Loucy (cell line): ENCODE results near the gene ZNF256.

Source experiments
- H2AFZ ChIP-seq: fragments of 200-600 bp; sonication (generic); 2 replicates; pipeline ENCODE4 v1.6.0; 2016; ENCODE audit warnings: antibody characterized with exemption, mild to moderate bottlenecking, low read length, moderate library complexity
- H3F3A ChIP-seq: fragments of 200-600 bp; 2 replicates; pipeline ENCODE4 v1.6.0; 2016; ENCODE audit warnings: antibody characterized with exemption, low read depth, mild to moderate bottlenecking
- H3K27me3 ChIP-seq: fragments of 200-600 bp; sonication (generic); 2 replicates; pipeline ENCODE4 v1.6.1; 2014; ENCODE audit warnings: low read length, mild to moderate bottlenecking; ENCODE audit not compliant: insufficient read depth, poor library complexity, severe bottlenecking
- H3K36me3 ChIP-seq: fragments of 200-600 bp; sonication (generic); 2 replicates; pipeline ENCODE4 v1.6.1; 2016; ENCODE audit warnings: low read length; ENCODE audit not compliant: insufficient read depth
- H3K4me1 ChIP-seq: fragments of 200-600 bp; sonication (generic); 2 replicates; pipeline ENCODE4 v1.5.1; 2014; ENCODE audit warnings: low read length, mild to moderate bottlenecking; ENCODE audit not compliant: insufficient read depth, poor library complexity, severe bottlenecking
- H3K4me2 ChIP-seq: fragments of 200-600 bp; sonication (generic); 2 replicates; pipeline ENCODE4 v1.6.0; 2014; ENCODE audit warnings: antibody characterized with exemption, low read length, low read depth, mild to moderate bottlenecking; ENCODE audit not compliant: poor library complexity, severe bottlenecking
- H3K4me3 ChIP-seq: fragments of 200-600 bp; sonication (generic); 2 replicates; pipeline ENCODE4 v1.5.1; 2014; ENCODE audit warnings: low read length, mild to moderate bottlenecking, mixed read lengths; ENCODE audit not compliant: poor library complexity, severe bottlenecking
- H3K79me2 ChIP-seq: fragments of 200-600 bp; sonication (generic); 2 replicates; pipeline ENCODE4 v1.6.1; 2014; ENCODE audit warnings: low read length; ENCODE audit not compliant: insufficient read depth
- H3K9ac ChIP-seq: fragments of 200-600 bp; sonication (generic); 2 replicates; pipeline ENCODE4 v1.6.0; 2014; ENCODE audit warnings: mild to moderate bottlenecking, low read depth, low read length, moderate library complexity; ENCODE audit not compliant: poor library complexity, severe bottlenecking
- H3K9me2 ChIP-seq: fragments of 200-600 bp; sonication (generic); replicated peaks from 2 replicates; pipeline ENCODE4 v1.6.1; 2016; ENCODE audit warnings: low read depth, low read length, mixed read lengths
- H3K9me3 ChIP-seq: fragments of 200-600 bp; sonication (generic); 2 replicates; pipeline ENCODE4 v1.6.1; 2014; ENCODE audit warnings: mild to moderate bottlenecking, antibody characterized with exemption, low read length, low read depth; ENCODE audit not compliant: insufficient read depth
- H4K20me1 ChIP-seq: fragments of 200-600 bp; sonication (generic); 2 replicates; pipeline ENCODE4 v1.6.0; 2014; ENCODE audit warnings: antibody characterized with exemption, low read length, mild to moderate bottlenecking; ENCODE audit not compliant: insufficient read depth, poor library complexity, severe bottlenecking
- EZH2phosphoT487 ChIP-seq: fragments of 200-600 bp; IDR thresholded peaks from 2 replicates; pipeline ENCODE4 v1.6.1; 2018; ENCODE audit warnings: antibody characterized with exemption, mild to moderate bottlenecking, moderate library complexity, borderline replicate concordance
- TF ChIP-seq, protein P1 (sequence below): fragments of 200-600 bp; sonication (generic); conservative IDR thresholded peaks from 2 replicates; pipeline ENCODE4 v1.5.1; 2014; ENCODE audit warnings: mild to moderate bottlenecking, antibody characterized with exemption, low read length

The ZNF256 gene

DNA sequence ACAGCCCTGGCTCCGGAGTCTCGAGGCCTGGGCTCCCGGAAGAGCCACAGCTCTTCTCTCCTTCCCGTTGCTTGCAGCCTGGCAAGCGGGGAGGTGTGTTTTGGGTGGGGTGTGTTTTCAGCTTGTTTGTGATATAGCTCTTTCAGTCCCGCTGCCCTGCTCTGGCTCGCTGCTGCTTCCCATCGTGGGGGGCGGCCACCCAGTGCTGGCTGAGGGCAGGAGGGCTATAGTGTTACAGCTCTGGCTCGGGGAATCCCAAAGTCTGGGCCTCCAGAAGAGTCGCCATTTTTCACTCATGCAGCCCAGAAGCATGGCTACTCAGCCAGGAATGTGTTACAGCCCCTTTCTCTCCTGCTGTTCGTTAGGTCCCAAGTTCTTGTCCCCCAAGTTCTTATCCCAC lies 2.2 kb upstream of the ZNF256 start:
- Histone ChIP-seq H3K9ac (no peak overlapping the region), H4K20me1 (peaks cover 23% of the 10 kb centered on the region), H3K4me3 (no peak overlapping the region), H3K9me3 (peaks cover 12% of the 10 kb centered on the region; the same call in 1 of the 2 replicates), H3K9me2 (no peaks in the 10 kb centered on the region), H2AFZ (no peak overlapping the region), H3K27me3 (peaks cover 5% of the 10 kb centered on the region), H3K4me1 (peaks cover 17% of the 10 kb centered on the region), H3K4me2 (no peak overlapping the region), H3K79me2 (peaks cover 28% of the 10 kb centered on the region), H3K36me3 (no peaks in the 10 kb centered on the region), H3F3A (no peaks in the 10 kb centered on the region)
- TF ChIP-seq, protein P1, sequence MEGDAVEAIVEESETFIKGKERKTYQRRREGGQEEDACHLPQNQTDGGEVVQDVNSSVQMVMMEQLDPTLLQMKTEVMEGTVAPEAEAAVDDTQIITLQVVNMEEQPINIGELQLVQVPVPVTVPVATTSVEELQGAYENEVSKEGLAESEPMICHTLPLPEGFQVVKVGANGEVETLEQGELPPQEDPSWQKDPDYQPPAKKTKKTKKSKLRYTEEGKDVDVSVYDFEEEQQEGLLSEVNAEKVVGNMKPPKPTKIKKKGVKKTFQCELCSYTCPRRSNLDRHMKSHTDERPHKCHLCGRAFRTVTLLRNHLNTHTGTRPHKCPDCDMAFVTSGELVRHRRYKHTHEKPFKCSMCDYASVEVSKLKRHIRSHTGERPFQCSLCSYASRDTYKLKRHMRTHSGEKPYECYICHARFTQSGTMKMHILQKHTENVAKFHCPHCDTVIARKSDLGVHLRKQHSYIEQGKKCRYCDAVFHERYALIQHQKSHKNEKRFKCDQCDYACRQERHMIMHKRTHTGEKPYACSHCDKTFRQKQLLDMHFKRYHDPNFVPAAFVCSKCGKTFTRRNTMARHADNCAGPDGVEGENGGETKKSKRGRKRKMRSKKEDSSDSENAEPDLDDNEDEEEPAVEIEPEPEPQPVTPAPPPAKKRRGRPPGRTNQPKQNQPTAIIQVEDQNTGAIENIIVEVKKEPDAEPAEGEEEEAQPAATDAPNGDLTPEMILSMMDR, result no peak
- TF ChIP-seq EZH2phosphoT487, result no peak

- Histone ChIP-seq H4K20me1 (peaks cover 23% of the 10 kb centered on the region), H3K4me1 (peaks cover 17% of the 10 kb centered on the region), H3K4me2 (no peak overlapping the region), H3K27me3 (peaks cover 5% of the 10 kb centered on the region), H3K9ac (no peak overlapping the region), H3K79me2 (peaks cover 32% of the 10 kb centered on the region), H3K36me3 (no peaks in the 10 kb centered on the region), H2AFZ (no peak overlapping the region), H3K9me3 (peaks cover 12% of the 10 kb centered on the region; the same call in 1 of the 2 replicates), H3K4me3 (no peak overlapping the region), H3F3A (no peaks in the 10 kb centered on the region), H3K9me2 (no peaks in the 10 kb centered on the region)
- TF ChIP-seq, protein P1, result no peak
- no peak for TF ChIP-seq EZH2phosphoT487
These were observed 1.8 kb upstream of the ZNF256 start for GRCh38 chr19:57949296-57949695.

- peaks cover 2% of the 10 kb centered on the region; the same call in 1 of the 2 replicates for H3K9me3 ChIP-seq
- peak overlapping the region; percentile 97 for H3K9ac ChIP-seq
- H2AFZ ChIP-seq, result peak overlapping the region; percentile 71
- H3K27me3 ChIP-seq, result peaks cover 5% of the 10 kb centered on the region
- TF ChIP-seq, protein P1, result no peak
- no peak for TF ChIP-seq EZH2phosphoT487
- H3K9me2 ChIP-seq, result no peaks in the 10 kb centered on the region
- H3K36me3 ChIP-seq, result peaks cover 21% of the 10 kb centered on the region
- H3F3A ChIP-seq, result no peaks in the 10 kb centered on the region
- H3K4me2 ChIP-seq, result peak overlapping the region; percentile 98
- H3K4me3 ChIP-seq, result peak overlapping the region; percentile 100
- peaks cover 17% of the 10 kb centered on the region for H3K4me1 ChIP-seq
- H3K79me2 ChIP-seq, result peaks cover 52% of the 10 kb centered on the region
- peaks cover 29% of the 10 kb centered on the region for H4K20me1 ChIP-seq
These were observed 453 bp downstream of the ZNF256 start for GRCh38 chr19:57947088-57947418.
